ENCODE data around the gene TLE1. TPM values are rescaled to one million over a fixed set of nuclear protein-coding genes. Genes with fewer than 3 reads are reported as not detected.

The TLE1 gene
- total RNA-seq, 1 donor = 39.3 TPM

- H3K4me3 ChIP-seq (ENCODE audit: low read depth, low read length) = peak overlapping the region; percentile 78
- peak; percentile 59 for TF ChIP-seq CTCF (IDR thresholded peaks at IDR 0.05; ENCODE audit: insufficient read depth, low read depth, low read length)
- DNase-seq (ENCODE audit: low read depth) = peak; percentile 86
Observed at GRCh38 chr9:81686614-81687520, 2.5 kb downstream of the TLE1 start.

GRCh38 chr9:81685763-81686613 lies 3.4 kb downstream of the TLE1 start:
- peak; percentile 74 for DNase-seq (ENCODE audit: low read depth)
- TF ChIP-seq CTCF (IDR thresholded peaks at IDR 0.05; ENCODE audit: insufficient read depth, low read depth, low read length) = peak; percentile 10
- H3K4me3 ChIP-seq (ENCODE audit: low read depth, low read length) = peak overlapping the region; percentile 78

- no peak for DNase-seq (ENCODE audit: low read depth)
- no peak for TF ChIP-seq CTCF (IDR thresholded peaks at IDR 0.05; ENCODE audit: insufficient read depth, low read depth, low read length)
- no peak overlapping the region for H3K4me3 ChIP-seq (ENCODE audit: low read depth, low read length)
Observed at GRCh38 chr9:81684635-81685034, 4.7 kb downstream of the TLE1 start.

GRCh38 chr9:81683704-81684103 lies 5.6 kb downstream of the TLE1 start:
- no peak overlapping the region for H3K4me3 ChIP-seq (ENCODE audit: low read depth, low read length)
- TF ChIP-seq CTCF (IDR thresholded peaks at IDR 0.05; ENCODE audit: insufficient read depth, low read depth, low read length) = no peak
- no peak for DNase-seq (ENCODE audit: low read depth)

GRCh38 chr9:81683238-81683637 lies 6.1 kb downstream of the TLE1 start:
- no peak for DNase-seq (ENCODE audit: low read depth)
- H3K4me3 ChIP-seq (ENCODE audit: low read depth, low read length) = no peak overlapping the region
- TF ChIP-seq CTCF (IDR thresholded peaks at IDR 0.05; ENCODE audit: insufficient read depth, low read depth, low read length) = no peak

- peak; percentile 73 for DNase-seq (ENCODE audit: low read depth)
- no peak for TF ChIP-seq CTCF (IDR thresholded peaks at IDR 0.05; ENCODE audit: insufficient read depth, low read depth, low read length)
- H3K4me3 ChIP-seq (ENCODE audit: low read depth, low read length) = peak overlapping the region; percentile 7
Observed at GRCh38 chr9:81682797-81683196, 6.5 kb downstream of the TLE1 start.

Measured in fibroblast of villous mesenchyme (primary cell).